GM23338 (cell line): ENCODE measurements around the gene MINDY4. TPM values are rescaled to one million over a fixed set of nuclear protein-coding genes. Genes with fewer than 3 reads are reported as not detected.

Source experiments
- ATAC-seq: fragments of 200-7000 bp; cut with Tn5 transposase; 3 replicates; pipeline ENCODE4 v1.9.1; 2020
- DNase-seq: peaks from one replicate; pipeline ENCODE4 v3.0.0-alpha.2; 2015; ENCODE audit warnings: low spot score
- H2AFZ ChIP-seq: fragments of 200-600 bp; sonication (generic); 2 replicates; pipeline ENCODE4 v1.8.0; 2016; ENCODE audit warnings: antibody characterized with exemption, mild to moderate bottlenecking, moderate library complexity
- H3F3A ChIP-seq: fragments of 200-600 bp; sonication (generic); replicated peaks from 2 replicates; pipeline ENCODE4 v1.8.0; 2017; ENCODE audit warnings: antibody characterized with exemption, mixed run types, low read depth
- H3K27ac ChIP-seq: fragments of 200-600 bp; sonication (generic); 2 replicates; pipeline ENCODE4 v1.6.1; 2016; ENCODE audit warnings: low read depth
- H3K27me3 ChIP-seq: fragments of 200-600 bp; sonication (generic); 2 replicates; pipeline ENCODE4 v1.8.0; 2016; ENCODE audit warnings: mild to moderate bottlenecking, mixed run types, moderate library complexity; ENCODE audit not compliant: insufficient read depth
- H3K36me3 ChIP-seq: fragments of 200-600 bp; sonication (generic); 2 replicates; pipeline ENCODE4 v1.8.0; 2016; ENCODE audit warnings: mild to moderate bottlenecking; ENCODE audit not compliant: insufficient read depth
- H3K4me1 ChIP-seq: fragments of 200-600 bp; sonication (generic); 2 replicates; pipeline ENCODE4 v1.8.0; 2016; ENCODE audit warnings: mild to moderate bottlenecking, moderate library complexity; ENCODE audit not compliant: insufficient read depth
- H3K4me2 ChIP-seq: fragments of 200-600 bp; sonication (generic); 2 replicates; pipeline ENCODE4 v1.7.1; 2017; ENCODE audit warnings: mixed run types
- H3K4me3 ChIP-seq: fragments of 200-600 bp; sonication (generic); 2 replicates; pipeline ENCODE4 v1.6.1; 2016; ENCODE audit warnings: mixed run types
- H3K79me2 ChIP-seq: fragments of 200-600 bp; sonication (generic); replicated peaks from 2 replicates; pipeline ENCODE4 v1.8.0; 2017; ENCODE audit warnings: mild to moderate bottlenecking; ENCODE audit not compliant: insufficient read depth
- H3K9me2 ChIP-seq: fragments of 200-600 bp; sonication (generic); 2 replicates; pipeline ENCODE4 v1.8.0; 2017; ENCODE audit not compliant: insufficient read depth
- H4K20me1 ChIP-seq: fragments of 200-600 bp; sonication (generic); replicated peaks from 2 replicates; pipeline ENCODE4 v1.8.0; 2017; ENCODE audit warnings: mild to moderate bottlenecking; ENCODE audit not compliant: insufficient read depth
- H3K27ac Mint-ChIP-seq: 2 replicates; pipeline ENCODE4 v1.8.0; 2020; ENCODE audit warnings: inconsistent platforms, mild to moderate bottlenecking, moderate library complexity, mixed read lengths
- H3K27me3 Mint-ChIP-seq: 3 replicates; pipeline ENCODE4 v1.8.0; 2022; ENCODE audit warnings: low read depth, mild to moderate bottlenecking, moderate library complexity, mixed read lengths, inconsistent platforms; ENCODE audit not compliant: insufficient read depth, poor library complexity
- H3K36me3 Mint-ChIP-seq: 3 replicates; pipeline ENCODE4 v1.8.0; 2021; ENCODE audit warnings: low read depth, mild to moderate bottlenecking, inconsistent platforms, moderate library complexity, mixed read lengths
- H3K4me1 Mint-ChIP-seq: 3 replicates; pipeline ENCODE4 v1.8.0; 2020; ENCODE audit warnings: mild to moderate bottlenecking, inconsistent platforms, mixed read lengths
- H3K4me3 Mint-ChIP-seq: 3 replicates; pipeline ENCODE4 v1.8.0; 2021; ENCODE audit warnings: moderate library complexity, mild to moderate bottlenecking, inconsistent platforms, mixed read lengths
- H3K9me3 Mint-ChIP-seq: 3 replicates; pipeline ENCODE4 v1.8.0; 2020; ENCODE audit warnings: moderate library complexity, mild to moderate bottlenecking, inconsistent platforms, mixed read lengths
- CREB1 ChIP-seq: fragments of 250-450 bp; sonication (Bioruptor Pico); IDR thresholded peaks from 2 replicates; pipeline ENCODE4 v1.5.0; 2020; ENCODE audit warnings: low read depth, mild to moderate bottlenecking, moderate library complexity
- ETS1 ChIP-seq: IDR thresholded peaks from 2 replicates; pipeline ENCODE4 v1.6.1; 2016; ENCODE audit warnings: antibody characterized with exemption
- EZH2phosphoT487 ChIP-seq: fragments of 200-600 bp; sonication (generic); IDR thresholded peaks from one replicate; pipeline ENCODE4 v1.8.1; 2018; ENCODE audit warnings: antibody characterized with exemption; ENCODE audit not compliant: unreplicated experiment
- POLR2AphosphoS5 ChIP-seq: IDR thresholded peaks from 2 replicates; pipeline ENCODE4 v1.6.1; 2016; ENCODE audit warnings: antibody characterized with exemption, low read depth
- ZNF114 ChIP-seq: fragments of 250-450 bp; sonication (Bioruptor Pico); IDR thresholded peaks from 2 replicates; pipeline ENCODE4 v1.5.0; 2020; ENCODE audit warnings: mild to moderate bottlenecking, moderate library complexity
- polyA plus RNA-seq: library from polyadenylated mRNA; unstranded; fragments of >200 nt; fragmentation: Nextera tagmentation; extraction: Ambion mirVana; gene quantifications from 2 replicates; pipeline ENCODE4 v1.2.1, GENCODE V29; 2016
- total RNA-seq: library from RNA; depleted of rRNA; stranded (reverse); fragments of >200 nt; shearing (Covaris generic); gene quantifications from 2 replicates; pipeline ENCODE4 v1.2.3, GENCODE V29; 2014
- TF ChIP-seq, protein P1 (sequence below): IDR thresholded peaks from one replicate; pipeline ENCODE4 v1.6.1; 2018; ENCODE audit warnings: antibody characterized with exemption; ENCODE audit not compliant: unreplicated experiment

Gene MINDY4
- total and polyA plus RNA-seq, 2 experiments from 2014 or later: 1.7 to 4.4 TPM

GRCh38 chr7:30923009-30923773, 152.0 kb downstream of the MINDY4 start:
- H3K27me3 ChIP-seq: no peaks in the 10 kb centered on the region
- no peak overlapping the region for H3K27ac Mint-ChIP-seq
- DNase-seq (no peak), ATAC-seq (no peak)
- no peaks in the 10 kb centered on the region for H3K79me2 ChIP-seq
- H3F3A ChIP-seq: no peaks in the 10 kb centered on the region
- peaks cover 4% of the 10 kb centered on the region; the same call in 1 of the 2 replicates for H3K9me2 ChIP-seq
- H3K36me3 Mint-ChIP-seq: no peaks in the 10 kb centered on the region
- TF ChIP-seq ETS1: no peak
- TF ChIP-seq POLR2AphosphoS5: no peak
- TF ChIP-seq CREB1: no peak
- no peak for TF ChIP-seq ZNF114 (CRISPR knock-in tag)
- H3K36me3 ChIP-seq: no peaks in the 10 kb centered on the region
- H3K4me1 Mint-ChIP-seq: no peaks in the 10 kb centered on the region
- no peaks in the 10 kb centered on the region for H3K9me3 Mint-ChIP-seq
- H3K4me3 ChIP-seq: no peak overlapping the region
- no peaks in the 10 kb centered on the region for H3K4me1 ChIP-seq
- H3K4me3 Mint-ChIP-seq: no peak overlapping the region
- H2AFZ ChIP-seq: no peak overlapping the region
- no peak overlapping the region for H3K4me2 ChIP-seq
- no peak overlapping the region for H3K27ac ChIP-seq
- no peaks in the 10 kb centered on the region for H4K20me1 ChIP-seq
- H3K27me3 Mint-ChIP-seq: peaks cover 10% of the 10 kb centered on the region

DNA sequence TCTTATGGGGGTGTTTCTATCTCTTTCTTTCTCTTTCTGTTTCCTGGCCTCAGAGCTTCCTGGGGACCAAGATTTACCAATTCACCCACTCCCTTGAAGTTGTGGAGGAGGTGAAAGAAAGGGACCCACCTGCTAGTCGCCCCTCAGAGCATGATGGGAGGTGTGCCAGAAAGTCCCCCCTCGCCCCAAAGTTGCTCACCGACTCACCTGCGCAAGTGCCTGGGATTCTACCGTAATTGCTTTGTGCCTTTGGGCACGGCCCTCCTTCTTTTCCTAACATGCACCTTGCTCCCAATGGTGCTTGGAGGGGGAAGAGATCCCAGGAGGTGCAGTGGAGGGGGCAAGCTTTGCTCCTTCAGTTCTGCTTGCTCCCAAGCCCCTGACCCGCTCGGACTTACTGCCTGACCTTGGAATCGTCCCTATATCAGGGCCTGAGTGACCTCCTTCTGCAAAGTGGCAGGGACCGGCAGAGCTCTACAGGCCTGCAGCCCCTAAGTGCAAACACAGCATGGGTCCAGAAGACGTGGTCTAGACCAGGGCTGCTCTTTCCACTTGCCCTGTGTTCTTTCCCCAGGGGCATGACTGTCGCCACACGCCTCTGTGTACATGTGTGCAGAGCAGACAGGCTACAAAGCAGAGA, 152.7 kb downstream of the MINDY4 start:
- Histone ChIP-seq H3K9me2 (peaks cover 6% of the 10 kb centered on the region; the same call in 1 of the 2 replicates), H3K27me3 (no peaks in the 10 kb centered on the region), H3K27ac (no peak overlapping the region), H3K4me2 (no peak overlapping the region), H2AFZ (no peak overlapping the region), H3K79me2 (no peaks in the 10 kb centered on the region), H3K4me3 (no peak overlapping the region), H3K36me3 (no peaks in the 10 kb centered on the region), H4K20me1 (no peaks in the 10 kb centered on the region), H3K4me1 (no peaks in the 10 kb centered on the region), H3F3A (no peaks in the 10 kb centered on the region)
- no peaks in the 10 kb centered on the region for H3K36me3 Mint-ChIP-seq
- H3K27ac Mint-ChIP-seq: no peak overlapping the region
- H3K4me1 Mint-ChIP-seq: no peaks in the 10 kb centered on the region
- TF ChIP-seq EZH2phosphoT487: no peak
- TF ChIP-seq, protein P1, sequence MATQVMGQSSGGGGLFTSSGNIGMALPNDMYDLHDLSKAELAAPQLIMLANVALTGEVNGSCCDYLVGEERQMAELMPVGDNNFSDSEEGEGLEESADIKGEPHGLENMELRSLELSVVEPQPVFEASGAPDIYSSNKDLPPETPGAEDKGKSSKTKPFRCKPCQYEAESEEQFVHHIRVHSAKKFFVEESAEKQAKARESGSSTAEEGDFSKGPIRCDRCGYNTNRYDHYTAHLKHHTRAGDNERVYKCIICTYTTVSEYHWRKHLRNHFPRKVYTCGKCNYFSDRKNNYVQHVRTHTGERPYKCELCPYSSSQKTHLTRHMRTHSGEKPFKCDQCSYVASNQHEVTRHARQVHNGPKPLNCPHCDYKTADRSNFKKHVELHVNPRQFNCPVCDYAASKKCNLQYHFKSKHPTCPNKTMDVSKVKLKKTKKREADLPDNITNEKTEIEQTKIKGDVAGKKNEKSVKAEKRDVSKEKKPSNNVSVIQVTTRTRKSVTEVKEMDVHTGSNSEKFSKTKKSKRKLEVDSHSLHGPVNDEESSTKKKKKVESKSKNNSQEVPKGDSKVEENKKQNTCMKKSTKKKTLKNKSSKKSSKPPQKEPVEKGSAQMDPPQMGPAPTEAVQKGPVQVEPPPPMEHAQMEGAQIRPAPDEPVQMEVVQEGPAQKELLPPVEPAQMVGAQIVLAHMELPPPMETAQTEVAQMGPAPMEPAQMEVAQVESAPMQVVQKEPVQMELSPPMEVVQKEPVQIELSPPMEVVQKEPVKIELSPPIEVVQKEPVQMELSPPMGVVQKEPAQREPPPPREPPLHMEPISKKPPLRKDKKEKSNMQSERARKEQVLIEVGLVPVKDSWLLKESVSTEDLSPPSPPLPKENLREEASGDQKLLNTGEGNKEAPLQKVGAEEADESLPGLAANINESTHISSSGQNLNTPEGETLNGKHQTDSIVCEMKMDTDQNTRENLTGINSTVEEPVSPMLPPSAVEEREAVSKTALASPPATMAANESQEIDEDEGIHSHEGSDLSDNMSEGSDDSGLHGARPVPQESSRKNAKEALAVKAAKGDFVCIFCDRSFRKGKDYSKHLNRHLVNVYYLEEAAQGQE: no peak
- no peak for TF ChIP-seq ETS1
- H3K9me3 Mint-ChIP-seq: no peaks in the 10 kb centered on the region
- DNase-seq (no peak), ATAC-seq (no peak)
- peaks cover 10% of the 10 kb centered on the region for H3K27me3 Mint-ChIP-seq
- no peak overlapping the region for H3K4me3 Mint-ChIP-seq
